ENCODE data around the gene ARHGAP26. TPM values are rescaled to one million over a fixed set of nuclear protein-coding genes. Genes with fewer than 3 reads are reported as not detected.

ARHGAP26 gene
- total RNA-seq, 4 donors from 2014 or later, result 12.4 to 49.5 (median 31.8) TPM

- no peaks in the 10 kb centered on the region for H3K27me3 ChIP-seq
- H3K36me3 ChIP-seq, result no peaks in the 10 kb centered on the region
- no peak for TF ChIP-seq POLR2A (IDR thresholded peaks at IDR 0.05)
- no peak for TF ChIP-seq CTCF (IDR thresholded peaks at IDR 0.05)
- H3K9me3 ChIP-seq, result no peaks in the 10 kb centered on the region
- H3K4me1 ChIP-seq, result no peaks in the 10 kb centered on the region
- H3K4me3 ChIP-seq, result no peak overlapping the region
- H3K27ac ChIP-seq, result no peak overlapping the region
- intact Hi-C loops (cut with DNase I; ENCODE audit: low total_unique reads), result no loop called here
- DNase-seq, result no peak
Observed at GRCh38 chr5:143229896-143230675, 459.9 kb downstream of the ARHGAP26 start.

- Histone ChIP-seq H3K4me1 (no peaks in the 10 kb centered on the region), H3K4me3 (no peak overlapping the region), H3K27ac (no peak overlapping the region), H3K36me3 (no peaks in the 10 kb centered on the region), H3K27me3 (no peaks in the 10 kb centered on the region), H3K9me3 (no peaks in the 10 kb centered on the region)
- DNase-seq, result no peak
- intact Hi-C loops (cut with DNase I; ENCODE audit: low total_unique reads), result no loop called here
- TF ChIP-seq POLR2A (IDR thresholded peaks at IDR 0.05), result no peak
- no peak for TF ChIP-seq CTCF (IDR thresholded peaks at IDR 0.05)
Observed at GRCh38 chr5:143230676-143230996, 460.5 kb downstream of the ARHGAP26 start.

- no peak for DNase-seq
- Histone ChIP-seq H3K36me3 (no peaks in the 10 kb centered on the region), H3K4me3 (no peak overlapping the region), H3K9me3 (no peaks in the 10 kb centered on the region), H3K27me3 (no peaks in the 10 kb centered on the region), H3K4me1 (no peaks in the 10 kb centered on the region), H3K27ac (no peak overlapping the region)
- intact Hi-C loops (cut with DNase I; ENCODE audit: low total_unique reads), result no loop called here
- TF ChIP-seq POLR2A (IDR thresholded peaks at IDR 0.05) (no peak), CTCF (IDR thresholded peaks at IDR 0.05) (no peak)
Observed at GRCh38 chr5:143231416-143231815, 461.2 kb downstream of the ARHGAP26 start.

- no peaks in the 10 kb centered on the region for H3K27me3 ChIP-seq
- H3K4me3 ChIP-seq, result no peak overlapping the region
- no peak for DNase-seq
- H3K4me1 ChIP-seq, result no peaks in the 10 kb centered on the region
- no peaks in the 10 kb centered on the region for H3K36me3 ChIP-seq
- intact Hi-C loops (cut with DNase I; ENCODE audit: low total_unique reads), result no loop called here
- H3K9me3 ChIP-seq, result no peaks in the 10 kb centered on the region
- H3K27ac ChIP-seq, result no peak overlapping the region
- TF ChIP-seq CTCF (IDR thresholded peaks at IDR 0.05) (no peak), POLR2A (IDR thresholded peaks at IDR 0.05) (no peak)
Observed at GRCh38 chr5:143231973-143232812, 462.0 kb downstream of the ARHGAP26 start.

- H3K4me1 ChIP-seq, result no peaks in the 10 kb centered on the region
- H3K27ac ChIP-seq, result no peak overlapping the region
- no peaks in the 10 kb centered on the region for H3K9me3 ChIP-seq
- intact Hi-C loops (cut with DNase I; ENCODE audit: low total_unique reads), result no loop called here
- H3K4me3 ChIP-seq, result no peak overlapping the region
- TF ChIP-seq POLR2A (IDR thresholded peaks at IDR 0.05) (no peak), CTCF (IDR thresholded peaks at IDR 0.05) (no peak)
- H3K36me3 ChIP-seq, result no peaks in the 10 kb centered on the region
- H3K27me3 ChIP-seq, result no peaks in the 10 kb centered on the region
- DNase-seq, result no peak
Observed at GRCh38 chr5:143233031-143233430, 462.9 kb downstream of the ARHGAP26 start.
